GM23248 (cell line): ENCODE results near the gene PRL.

ENCODE experiments used
- EZH2 ChIP-seq: fragments of 200-600 bp; sonication (generic); IDR thresholded peaks from 2 replicates; pipeline ENCODE4 v1.6.1; 2018; ENCODE audit warnings: antibody characterized with exemption, mild to moderate bottlenecking; ENCODE audit not compliant: insufficient read depth, poor library complexity, severe bottlenecking
- EZH2phosphoT487 ChIP-seq: fragments of 200-600 bp; sonication (generic); IDR thresholded peaks from 2 replicates; pipeline ENCODE4 v1.6.1; 2018; ENCODE audit warnings: antibody characterized with exemption, moderate library complexity, mild to moderate bottlenecking, low read depth; ENCODE audit not compliant: insufficient read depth

DNA sequence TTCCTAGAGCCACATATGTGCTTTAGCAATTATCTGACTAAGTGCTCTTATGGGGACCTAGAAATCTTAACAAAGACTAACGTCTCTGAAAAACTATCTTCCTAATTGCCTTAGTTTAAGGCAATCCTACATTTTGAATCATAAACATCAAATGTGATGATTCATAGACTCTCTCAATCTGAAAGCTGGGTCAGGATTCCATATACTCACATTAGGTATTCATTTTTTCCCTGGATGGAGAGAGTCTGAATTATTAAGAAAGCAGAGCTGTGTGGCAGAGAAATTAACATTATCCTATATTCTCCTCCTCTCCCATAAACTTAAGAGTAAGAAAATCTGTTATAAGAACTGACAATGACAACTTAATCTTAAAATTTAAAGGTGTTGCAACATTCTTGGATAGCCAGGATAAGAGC, 1.6 kb upstream of the PRL start:
- no peak for TF ChIP-seq EZH2phosphoT487
- no peak for TF ChIP-seq EZH2
